OCI-LY3 (cell line): Measurements from ENCODE around the gene MCM7.

Source experiments
- EZH2phosphoT487 ChIP-seq: fragments of 200-600 bp; shearing (Covaris generic); IDR thresholded peaks from 2 replicates; pipeline ENCODE4 v1.6.1; 2018; ENCODE audit warnings: antibody characterized with exemption, mixed run types, low read depth
- TF ChIP-seq, protein P1 (sequence below): fragments of 200-600, 300-600 bp; sonication (generic); IDR thresholded peaks from 2 replicates; pipeline ENCODE4 v1.5.1; 2014; ENCODE audit warnings: antibody characterized with exemption, low read length, low read depth

DNA sequence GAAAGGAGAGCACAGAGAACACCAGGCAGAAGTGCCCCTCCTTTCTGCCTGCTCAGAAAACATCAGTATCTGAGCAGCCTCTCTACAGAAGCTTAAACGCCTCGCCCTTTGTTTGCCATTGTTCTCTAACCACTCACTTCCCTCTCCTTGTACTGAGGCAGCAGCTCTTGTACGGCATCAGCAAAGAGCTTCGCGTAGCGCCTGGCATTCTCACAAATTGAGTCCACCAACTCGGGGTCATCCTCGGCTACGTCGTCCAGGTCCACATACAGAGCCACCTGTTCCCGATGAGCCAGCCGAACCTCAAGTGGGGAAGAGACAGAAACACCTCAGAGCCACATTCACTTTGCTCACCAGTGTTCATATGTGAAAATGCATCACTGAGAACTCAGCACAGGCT lies 1.7 kb downstream of the MCM7 start:
- TF ChIP-seq, protein P1, sequence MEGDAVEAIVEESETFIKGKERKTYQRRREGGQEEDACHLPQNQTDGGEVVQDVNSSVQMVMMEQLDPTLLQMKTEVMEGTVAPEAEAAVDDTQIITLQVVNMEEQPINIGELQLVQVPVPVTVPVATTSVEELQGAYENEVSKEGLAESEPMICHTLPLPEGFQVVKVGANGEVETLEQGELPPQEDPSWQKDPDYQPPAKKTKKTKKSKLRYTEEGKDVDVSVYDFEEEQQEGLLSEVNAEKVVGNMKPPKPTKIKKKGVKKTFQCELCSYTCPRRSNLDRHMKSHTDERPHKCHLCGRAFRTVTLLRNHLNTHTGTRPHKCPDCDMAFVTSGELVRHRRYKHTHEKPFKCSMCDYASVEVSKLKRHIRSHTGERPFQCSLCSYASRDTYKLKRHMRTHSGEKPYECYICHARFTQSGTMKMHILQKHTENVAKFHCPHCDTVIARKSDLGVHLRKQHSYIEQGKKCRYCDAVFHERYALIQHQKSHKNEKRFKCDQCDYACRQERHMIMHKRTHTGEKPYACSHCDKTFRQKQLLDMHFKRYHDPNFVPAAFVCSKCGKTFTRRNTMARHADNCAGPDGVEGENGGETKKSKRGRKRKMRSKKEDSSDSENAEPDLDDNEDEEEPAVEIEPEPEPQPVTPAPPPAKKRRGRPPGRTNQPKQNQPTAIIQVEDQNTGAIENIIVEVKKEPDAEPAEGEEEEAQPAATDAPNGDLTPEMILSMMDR: no peak
- TF ChIP-seq EZH2phosphoT487: no peak
